ENCODE measurements around the gene HDAC4. TPM values are rescaled to one million over a fixed set of nuclear protein-coding genes. Genes with fewer than 3 reads are reported as not detected.

The HDAC4 gene
- total RNA-seq, 2 donors from 2014 or later = 8.1 to 20.1 TPM

- Histone ChIP-seq H3K9me3 (no peaks in the 10 kb centered on the region), H3K27me3 (no peaks in the 10 kb centered on the region), H3K36me3 (peaks cover 45% of the 10 kb centered on the region), H3K4me1 (peaks cover 0 to 14% of the 10 kb centered on the region in 2 donors), H3K4me3 (no peak overlapping the region), H3K27ac (no peak overlapping the region)
- TF ChIP-seq, protein P1, sequence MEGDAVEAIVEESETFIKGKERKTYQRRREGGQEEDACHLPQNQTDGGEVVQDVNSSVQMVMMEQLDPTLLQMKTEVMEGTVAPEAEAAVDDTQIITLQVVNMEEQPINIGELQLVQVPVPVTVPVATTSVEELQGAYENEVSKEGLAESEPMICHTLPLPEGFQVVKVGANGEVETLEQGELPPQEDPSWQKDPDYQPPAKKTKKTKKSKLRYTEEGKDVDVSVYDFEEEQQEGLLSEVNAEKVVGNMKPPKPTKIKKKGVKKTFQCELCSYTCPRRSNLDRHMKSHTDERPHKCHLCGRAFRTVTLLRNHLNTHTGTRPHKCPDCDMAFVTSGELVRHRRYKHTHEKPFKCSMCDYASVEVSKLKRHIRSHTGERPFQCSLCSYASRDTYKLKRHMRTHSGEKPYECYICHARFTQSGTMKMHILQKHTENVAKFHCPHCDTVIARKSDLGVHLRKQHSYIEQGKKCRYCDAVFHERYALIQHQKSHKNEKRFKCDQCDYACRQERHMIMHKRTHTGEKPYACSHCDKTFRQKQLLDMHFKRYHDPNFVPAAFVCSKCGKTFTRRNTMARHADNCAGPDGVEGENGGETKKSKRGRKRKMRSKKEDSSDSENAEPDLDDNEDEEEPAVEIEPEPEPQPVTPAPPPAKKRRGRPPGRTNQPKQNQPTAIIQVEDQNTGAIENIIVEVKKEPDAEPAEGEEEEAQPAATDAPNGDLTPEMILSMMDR (IDR thresholded peaks at IDR 0.05) = no peak
- DNase-seq (ENCODE audit: low spot score) = no peak
These were observed 291.5 kb downstream of the HDAC4 start for GRCh38 chr2:239109041-239109927.

GRCh38 chr2:239108459-239108858 is 292.4 kb downstream of the HDAC4 start:
- Histone ChIP-seq H3K27me3 (no peaks in the 10 kb centered on the region), H3K4me1 (peaks cover 0 to 6% of the 10 kb centered on the region in 2 donors), H3K4me3 (no peak overlapping the region), H3K9me3 (no peaks in the 10 kb centered on the region), H3K27ac (no peak overlapping the region), H3K36me3 (peaks cover 45% of the 10 kb centered on the region)
- no peak for DNase-seq (ENCODE audit: low spot score)
- TF ChIP-seq, protein P1 (IDR thresholded peaks at IDR 0.05) = no peak

DNA sequence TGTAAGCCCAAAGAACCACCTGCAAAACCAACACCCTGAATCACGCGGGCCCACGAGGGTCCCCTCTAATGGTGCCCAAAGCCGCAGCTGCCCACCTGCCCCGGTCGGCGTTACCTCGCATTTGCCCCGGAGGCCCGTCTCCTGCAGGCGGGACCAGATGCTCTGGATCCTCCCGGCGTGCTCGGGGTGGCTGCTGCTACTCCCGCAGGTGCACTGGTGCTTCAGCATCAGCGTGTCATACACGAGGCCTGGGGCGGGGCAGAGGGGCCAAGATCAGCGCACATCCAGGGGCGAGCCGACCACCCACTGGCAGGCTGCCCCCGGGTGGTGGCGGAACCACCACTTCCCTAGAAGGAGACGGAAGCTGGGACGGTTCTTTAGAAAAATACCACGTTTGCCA is 292.9 kb downstream of the HDAC4 start:
- TF ChIP-seq, protein P1 (IDR thresholded peaks at IDR 0.05) = no peak
- Histone ChIP-seq H3K4me3 (no peak overlapping the region), H3K36me3 (peaks cover 45% of the 10 kb centered on the region), H3K4me1 (peaks cover 0 to under 1% of the 10 kb centered on the region in 2 donors), H3K27me3 (no peaks in the 10 kb centered on the region), H3K9me3 (no peaks in the 10 kb centered on the region), H3K27ac (no peak overlapping the region)
- no peak for DNase-seq (ENCODE audit: low spot score)

- Histone ChIP-seq H3K4me1 (no peaks in the 10 kb centered on the region), H3K36me3 (peaks cover 53% of the 10 kb centered on the region), H3K27me3 (no peaks in the 10 kb centered on the region), H3K27ac (no peak overlapping the region), H3K9me3 (no peaks in the 10 kb centered on the region), H3K4me3 (no peak overlapping the region)
- TF ChIP-seq, protein P1 (IDR thresholded peaks at IDR 0.05) = no peak
- no peak for DNase-seq (ENCODE audit: low spot score)
These were observed 293.9 kb downstream of the HDAC4 start for GRCh38 chr2:239106966-239107365.

DNA sequence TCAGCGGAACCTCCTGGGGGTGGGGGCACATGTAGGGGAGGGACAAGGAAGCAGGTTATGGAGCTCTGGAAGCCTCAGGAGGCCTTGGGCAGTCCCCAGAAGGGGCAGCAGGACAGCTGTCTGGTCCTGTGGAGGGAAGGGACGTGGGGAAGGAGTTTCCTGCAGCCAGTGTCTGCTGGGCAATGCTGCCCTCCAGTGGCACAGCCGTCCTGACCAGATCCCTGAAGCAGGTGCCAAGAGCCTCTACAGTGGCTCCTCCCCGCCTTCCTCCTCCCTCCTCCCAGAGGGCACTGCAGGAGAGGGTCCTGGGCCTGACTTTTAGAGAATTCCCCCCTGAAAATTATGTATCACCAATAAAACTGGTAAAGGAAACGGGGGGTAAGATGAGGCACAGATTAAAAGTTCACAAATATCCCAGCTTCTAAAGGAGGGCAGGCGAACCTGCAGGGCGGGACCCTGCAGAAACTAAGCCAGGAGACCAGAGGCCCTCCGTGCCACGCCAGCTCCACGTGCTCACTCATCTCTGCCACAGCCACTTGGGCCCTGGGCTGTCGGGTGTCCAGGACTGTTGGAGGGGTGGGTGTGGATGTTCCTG is 294.4 kb downstream of the HDAC4 start:
- H3K4me3 ChIP-seq = no peak overlapping the region
- H3K9me3 ChIP-seq = no peaks in the 10 kb centered on the region
- H3K36me3 ChIP-seq = peaks cover 58% of the 10 kb centered on the region
- no peak overlapping the region for H3K27ac ChIP-seq
- DNase-seq (ENCODE audit: low spot score) = no peak
- TF ChIP-seq, protein P1 (IDR thresholded peaks at IDR 0.05) = peak in 1 of 2 donors; percentile 60
- H3K27me3 ChIP-seq = no peaks in the 10 kb centered on the region
- H3K4me1 ChIP-seq = no peaks in the 10 kb centered on the region

All from right atrium auricular region (tissue), 2 donors.